GM18499 (cell line): Measurements from ENCODE around the gene XIRP1.
"Not testable (repeated sequence)": the region's sequence is repeated elsewhere in the genome, so short reads cannot be mapped to it uniquely, and the experiment has no call there.

Experiments
- ATAC-seq: cut with Tn5 transposase; IDR thresholded peaks from one replicate; pipeline ENCODE4 v1.9.1; 2021; ENCODE audit warnings: moderate number of reproducible peaks; ENCODE audit not compliant: insufficient read depth, unreplicated experiment

Gene XIRP1

GRCh38 chr3:39171860-39172259 lies 20.5 kb downstream of the XIRP1 start:
- ATAC-seq: no peak

- ATAC-seq: not testable (repeated sequence)
Measured at GRCh38 chr3:39170877-39171276, 21.5 kb downstream of the XIRP1 start.

GRCh38 chr3:39170461-39170860 lies 21.9 kb downstream of the XIRP1 start:
- no peak for ATAC-seq

- ATAC-seq: no peak
Measured at GRCh38 chr3:39169712-39170111, 22.7 kb downstream of the XIRP1 start.

GRCh38 chr3:39168156-39168780 lies 24.1 kb downstream of the XIRP1 start:
- no peak for ATAC-seq

- ATAC-seq: no peak
Measured at GRCh38 chr3:39166932-39167532, 25.4 kb downstream of the XIRP1 start.

GRCh38 chr3:39166134-39166710 lies 26.2 kb downstream of the XIRP1 start:
- no peak for ATAC-seq

- ATAC-seq: no peak
Measured at GRCh38 chr3:39165518-39165917, 26.9 kb downstream of the XIRP1 start.

- ATAC-seq: no peak
Measured at GRCh38 chr3:39164414-39164813, 28.0 kb downstream of the XIRP1 start.

- ATAC-seq: no peak
Measured at GRCh38 chr3:39158148-39158715, 34.2 kb downstream of the XIRP1 start.

GRCh38 chr3:39157359-39157758 lies 35.0 kb downstream of the XIRP1 start:
- ATAC-seq: no peak

GRCh38 chr3:39156421-39156820 lies 36.0 kb downstream of the XIRP1 start:
- no peak for ATAC-seq

GRCh38 chr3:39154280-39155021 lies 37.9 kb downstream of the XIRP1 start:
- no peak for ATAC-seq

- ATAC-seq: no peak
Measured at GRCh38 chr3:39153977-39154279, 38.5 kb downstream of the XIRP1 start.

GRCh38 chr3:39150803-39151631 lies 41.4 kb downstream of the XIRP1 start:
- no peak for ATAC-seq

GRCh38 chr3:39150148-39150802 lies 42.1 kb downstream of the XIRP1 start:
- no peak for ATAC-seq

- no peak for ATAC-seq
Measured at GRCh38 chr3:39149498-39150147, 42.8 kb downstream of the XIRP1 start.

- no peak for ATAC-seq
Measured at GRCh38 chr3:39149059-39149455, 43.3 kb downstream of the XIRP1 start.

GRCh38 chr3:39148435-39149058 lies 43.8 kb downstream of the XIRP1 start:
- no peak for ATAC-seq
